DND-41 (cell line): Measurements from ENCODE around the gene SUN5.

ENCODE experiments used
- ATAC-seq: fragments of 200-7000 bp; cut with Tn5 transposase; 3 replicates; pipeline ENCODE4 v1.9.1; 2021; ENCODE audit warnings: low read depth; ENCODE audit not compliant: insufficient read depth
- DNase-seq: peaks from one replicate; pipeline ENCODE4 v3.0.0-alpha.2; 2020
- H2AFZ ChIP-seq: 2 replicates; pipeline ENCODE4 v1.6.0; 2012; ENCODE audit warnings: low read depth, low read length
- H3K27ac ChIP-seq: 2 replicates; pipeline ENCODE4 v1.5.1; 2012; ENCODE audit warnings: low read length, inconsistent platforms
- H3K27me3 ChIP-seq: fragments of 200-600 bp; sonication (generic); 2 replicates; pipeline ENCODE4 v1.6.0; 2012; ENCODE audit warnings: low read length, mild to moderate bottlenecking, inconsistent platforms; ENCODE audit not compliant: insufficient read depth, poor library complexity
- H3K36me3 ChIP-seq: 2 replicates; pipeline ENCODE4 v1.5.1; 2012; ENCODE audit warnings: low read length, inconsistent platforms; ENCODE audit not compliant: insufficient read depth
- H3K4me1 ChIP-seq: 2 replicates; pipeline ENCODE4 v1.5.1; 2012; ENCODE audit warnings: mild to moderate bottlenecking, low read length; ENCODE audit not compliant: insufficient read depth
- H3K4me2 ChIP-seq: 2 replicates; pipeline ENCODE4 v1.6.0; 2012; ENCODE audit warnings: mild to moderate bottlenecking, moderate library complexity, low read length, inconsistent platforms; ENCODE audit not compliant: insufficient read depth
- H3K4me3 ChIP-seq, 2 experiments: fragments of 200-600 bp in 1 of 2; shearing (Covaris generic) in 1 of 2; 2 replicates each; pipeline ENCODE4 v1.5.1; 2012 to 2016; ENCODE audit warnings: inconsistent platforms in 2 of 2, low read length in 2 of 2, mild to moderate bottlenecking in 2 of 2, low read depth in 1 of 2, moderate library complexity in 1 of 2
- H3K79me2 ChIP-seq: 2 replicates; pipeline ENCODE4 v1.6.0; 2012; ENCODE audit warnings: low read length, inconsistent platforms; ENCODE audit not compliant: insufficient read depth
- H3K9ac ChIP-seq: 2 replicates; pipeline ENCODE4 v1.6.0; 2012; ENCODE audit warnings: low read depth, mild to moderate bottlenecking, inconsistent platforms, low read length, moderate library complexity
- H3K9me3 ChIP-seq: 2 replicates; pipeline ENCODE4 v1.5.1; 2012; ENCODE audit warnings: low read length, moderate library complexity, mild to moderate bottlenecking, inconsistent platforms; ENCODE audit not compliant: insufficient read depth, severe bottlenecking
- H4K20me1 ChIP-seq: 2 replicates; pipeline ENCODE4 v1.6.0; 2012; ENCODE audit warnings: low read length; ENCODE audit not compliant: insufficient read depth
- CTCF ChIP-seq: IDR thresholded peaks from 2 replicates; pipeline ENCODE4 v1.5.1; 2012; ENCODE audit warnings: borderline replicate concordance, low read length, moderate library complexity, mild to moderate bottlenecking; ENCODE audit not compliant: poor library complexity, severe bottlenecking; ENCODE audit errors: extremely low read depth
- EZH2 ChIP-seq: IDR thresholded peaks from 3 replicates; pipeline ENCODE4 v1.6.1; 2012; ENCODE audit warnings: borderline replicate concordance, low read depth, mild to moderate bottlenecking, moderate library complexity, low read length, inconsistent platforms; ENCODE audit not compliant: severe bottlenecking

The SUN5 gene

GRCh38 chr20:33013701-33014326 is 9.6 kb upstream of the SUN5 start:
- H3K79me2 ChIP-seq: no peaks in the 10 kb centered on the region

GRCh38 chr20:33012327-33013189 is 8.3 kb upstream of the SUN5 start:
- Histone ChIP-seq H4K20me1 (no peaks in the 10 kb centered on the region), H3K36me3 (no peaks in the 10 kb centered on the region), H3K27ac (no peak overlapping the region), H2AFZ (no peak overlapping the region), H3K9ac (no peak overlapping the region), H3K9me3 (no peaks in the 10 kb centered on the region), H3K4me1 (no peaks in the 10 kb centered on the region), H3K27me3 (no peaks in the 10 kb centered on the region), H3K4me2 (no peak overlapping the region), H3K4me3 (no peak overlapping the region), H3K79me2 (no peaks in the 10 kb centered on the region)
- TF ChIP-seq CTCF: no peak
- TF ChIP-seq EZH2: no peak
- DNase-seq (no peak), ATAC-seq (no peak)

More at GRCh38 chr20:33013701-33014326, 9.6 kb upstream of the SUN5 start:
- Histone ChIP-seq H3K4me2 (no peak overlapping the region), H3K36me3 (no peaks in the 10 kb centered on the region), H3K27ac (no peak overlapping the region), H3K4me1 (no peaks in the 10 kb centered on the region), H3K9ac (no peak overlapping the region), H4K20me1 (no peaks in the 10 kb centered on the region), H3K27me3 (no peaks in the 10 kb centered on the region), H3K9me3 (no peaks in the 10 kb centered on the region), H3K4me3 (no peak overlapping the region), H2AFZ (no peak overlapping the region)
- ATAC-seq: no peak
- DNase-seq: no peak
- TF ChIP-seq EZH2: no peak
- TF ChIP-seq CTCF: no peak

GRCh38 chr20:33010674-33011449 is 6.6 kb upstream of the SUN5 start:
- no peaks in the 10 kb centered on the region for H4K20me1 ChIP-seq
- H3K9me3 ChIP-seq: no peaks in the 10 kb centered on the region
- no peaks in the 10 kb centered on the region for H3K36me3 ChIP-seq
- no peak for ATAC-seq
- H3K27ac ChIP-seq: no peak overlapping the region
- no peaks in the 10 kb centered on the region for H3K4me1 ChIP-seq
- no peaks in the 10 kb centered on the region for H3K27me3 ChIP-seq
- no peak for TF ChIP-seq EZH2
- TF ChIP-seq CTCF: no peak
- DNase-seq: no peak
- no peak overlapping the region for H2AFZ ChIP-seq
- no peaks in the 10 kb centered on the region for H3K79me2 ChIP-seq
- H3K4me3 ChIP-seq: no peak overlapping the region
- H3K4me2 ChIP-seq: no peak overlapping the region
- no peak overlapping the region for H3K9ac ChIP-seq
